HG03469 (cell line): ENCODE results near the gene HJURP.

Experiments
- ATAC-seq: cut with Tn5 transposase; IDR thresholded peaks from one replicate; pipeline ENCODE4 v1.9.1; 2021; ENCODE audit warnings: mild to moderate bottlenecking, moderate library complexity, moderate number of reproducible peaks; ENCODE audit not compliant: unreplicated experiment

HJURP gene

GRCh38 chr2:233849607-233850271 is 4.6 kb downstream of the HJURP start:
- no peak for ATAC-seq

- ATAC-seq: no peak
These were observed 6.1 kb downstream of the HJURP start for GRCh38 chr2:233848276-233848675.

GRCh38 chr2:233847248-233847898 is 7.0 kb downstream of the HJURP start:
- no peak for ATAC-seq

- no peak for ATAC-seq
These were observed 7.7 kb downstream of the HJURP start for GRCh38 chr2:233846387-233847247.

- ATAC-seq: no peak
These were observed 8.9 kb downstream of the HJURP start for GRCh38 chr2:233845301-233846060.

GRCh38 chr2:233844836-233845235 is 9.5 kb downstream of the HJURP start:
- ATAC-seq: no peak

GRCh38 chr2:233844064-233844807 is 10.1 kb downstream of the HJURP start:
- ATAC-seq: no peak

- ATAC-seq: no peak
These were observed 13.2 kb downstream of the HJURP start for GRCh38 chr2:233841183-233841582.

GRCh38 chr2:233840520-233840919 is 13.8 kb downstream of the HJURP start:
- no peak for ATAC-seq

GRCh38 chr2:233839447-233839820 is 14.9 kb downstream of the HJURP start:
- ATAC-seq: no peak

GRCh38 chr2:233838726-233839446 is 15.4 kb downstream of the HJURP start:
- ATAC-seq: no peak

- no peak for ATAC-seq
These were observed 16.1 kb downstream of the HJURP start for GRCh38 chr2:233838251-233838650.

- no peak for ATAC-seq
These were observed 16.6 kb downstream of the HJURP start for GRCh38 chr2:233837694-233838229.

- ATAC-seq: no peak
These were observed 18.0 kb downstream of the HJURP start for GRCh38 chr2:233836359-233836758.

GRCh38 chr2:233835230-233836186 is 18.8 kb downstream of the HJURP start:
- no peak for ATAC-seq

- ATAC-seq: no peak
These were observed 21.0 kb downstream of the HJURP start for GRCh38 chr2:233833345-233833744.

GRCh38 chr2:233832869-233833311 is 21.4 kb downstream of the HJURP start:
- ATAC-seq: no peak

GRCh38 chr2:233832414-233832813 is 21.9 kb downstream of the HJURP start:
- ATAC-seq: no peak
